MM.1S (cell line): Measurements from ENCODE around the gene PNPLA5.

ENCODE experiments used
- DNase-seq: peaks from one replicate; pipeline ENCODE4 v3.0.0-alpha.2; 2015
- H2AFZ ChIP-seq: fragments of 300-600 bp; sonication (generic); 2 replicates; pipeline ENCODE4 v1.6.0; 2016; ENCODE audit warnings: antibody characterized with exemption, low read length
- H3F3A ChIP-seq: fragments of 300-600 bp; sonication (generic); 2 replicates; pipeline ENCODE4 v1.6.1; 2016; ENCODE audit warnings: mild to moderate bottlenecking, antibody characterized with exemption, low read length, moderate library complexity, mixed read lengths; ENCODE audit not compliant: insufficient read depth
- H3K27ac ChIP-seq: fragments of 300-600 bp; sonication (generic); 2 replicates; pipeline ENCODE4 v1.5.1; 2016; ENCODE audit warnings: mild to moderate bottlenecking, low read length
- H3K27me3 ChIP-seq: fragments of 300-600 bp; sonication (generic); replicated peaks from 2 replicates; pipeline ENCODE4 v1.6.0; 2016; ENCODE audit warnings: low read length; ENCODE audit not compliant: insufficient read depth
- H3K36me3 ChIP-seq: fragments of 300-600 bp; sonication (generic); replicated peaks from 2 replicates; pipeline ENCODE4 v1.6.1; 2016; ENCODE audit warnings: mild to moderate bottlenecking, low read length, mixed read lengths; ENCODE audit not compliant: insufficient read depth
- H3K4me1 ChIP-seq: fragments of 300-600 bp; sonication (generic); 2 replicates; pipeline ENCODE4 v1.6.1; 2016; ENCODE audit warnings: low read length, mixed read lengths
- H3K4me2 ChIP-seq: fragments of 300-600 bp; sonication (generic); 2 replicates; pipeline ENCODE4 v1.6.0; 2016; ENCODE audit warnings: low read depth, low read length
- H3K4me3 ChIP-seq: fragments of 300-600 bp; sonication (generic); 2 replicates; pipeline ENCODE4 v1.5.1; 2016; ENCODE audit warnings: low read length, mixed read lengths
- H3K79me2 ChIP-seq: fragments of 300-600 bp; sonication (generic); 2 replicates; pipeline ENCODE4 v1.6.1; 2016; ENCODE audit warnings: mixed run types, low read length, mixed read lengths
- H3K9ac ChIP-seq: fragments of 300-600 bp; sonication (generic); 2 replicates; pipeline ENCODE4 v1.6.1; 2016; ENCODE audit warnings: low read length, mixed read lengths
- H3K9me2 ChIP-seq: fragments of 300-600 bp; sonication (generic); replicated peaks from 2 replicates; pipeline ENCODE4 v1.6.1; 2016; ENCODE audit warnings: mild to moderate bottlenecking, low read length, mixed read lengths; ENCODE audit not compliant: insufficient read depth
- H3K9me3 ChIP-seq: fragments of 300-600 bp; sonication (generic); replicated peaks from 2 replicates; pipeline ENCODE4 v1.6.1; 2016; ENCODE audit warnings: mild to moderate bottlenecking, low read length, mixed read lengths; ENCODE audit not compliant: insufficient read depth
- H4K20me1 ChIP-seq: fragments of 300-600 bp; sonication (generic); 2 replicates; pipeline ENCODE4 v1.6.1; 2016; ENCODE audit warnings: mild to moderate bottlenecking, low read length, moderate library complexity, mixed read lengths; ENCODE audit not compliant: insufficient read depth
- CTCF ChIP-seq: fragments of 300-600 bp; sonication (generic); IDR thresholded peaks from 2 replicates; pipeline ENCODE4 v1.5.1; 2016; ENCODE audit warnings: antibody characterized with exemption, low read length, mixed read lengths
- EZH2 ChIP-seq: fragments of 300-600 bp; sonication (generic); optimal IDR thresholded peaks from 2 replicates; pipeline ENCODE3; 2017; ENCODE audit warnings: low read depth, mild to moderate bottlenecking, antibody characterized with exemption, low read length, mixed read lengths
- EZH2phosphoT487 ChIP-seq: fragments of 300-600 bp; sonication (generic); IDR thresholded peaks from 2 replicates; pipeline ENCODE4 v1.6.1; 2018; ENCODE audit warnings: antibody characterized with exemption, low read length

The PNPLA5 gene

GRCh38 chr22:43925433-43926348 is 33.9 kb upstream of the PNPLA5 start:
- DNase-seq, result no peak
- no peaks in the 10 kb centered on the region for H3K4me1 ChIP-seq

GRCh38 chr22:43924877-43925276 is 33.1 kb upstream of the PNPLA5 start:
- no peak overlapping the region for H2AFZ ChIP-seq
- no peak overlapping the region for H3K27ac ChIP-seq
- H3K9ac ChIP-seq, result no peak overlapping the region
- H3K9me2 ChIP-seq, result no peaks in the 10 kb centered on the region
- DNase-seq, result no peak
- no peaks in the 10 kb centered on the region for H3F3A ChIP-seq
- no peaks in the 10 kb centered on the region for H3K79me2 ChIP-seq
- H3K27me3 ChIP-seq, result peaks cover 77% of the 10 kb centered on the region
- H3K4me3 ChIP-seq, result no peak overlapping the region
- TF ChIP-seq EZH2phosphoT487 (no peak), EZH2 (no peak), CTCF (no peak)
- no peaks in the 10 kb centered on the region for H3K4me1 ChIP-seq
- H3K9me3 ChIP-seq, result no peaks in the 10 kb centered on the region
- H3K4me2 ChIP-seq, result no peak overlapping the region
- no peaks in the 10 kb centered on the region for H4K20me1 ChIP-seq
- H3K36me3 ChIP-seq, result no peaks in the 10 kb centered on the region

More at GRCh38 chr22:43925433-43926348, 33.9 kb upstream of the PNPLA5 start:
- Histone ChIP-seq H3K4me2 (no peak overlapping the region), H3K36me3 (no peaks in the 10 kb centered on the region), H3K27me3 (peaks cover 77% of the 10 kb centered on the region), H4K20me1 (no peaks in the 10 kb centered on the region), H2AFZ (no peak overlapping the region), H3K79me2 (no peaks in the 10 kb centered on the region), H3K9me3 (no peaks in the 10 kb centered on the region), H3F3A (no peaks in the 10 kb centered on the region), H3K27ac (no peak overlapping the region), H3K4me3 (no peak overlapping the region), H3K9me2 (no peaks in the 10 kb centered on the region), H3K9ac (no peak overlapping the region)
- no peak for TF ChIP-seq CTCF
- no peak for TF ChIP-seq EZH2phosphoT487
- TF ChIP-seq EZH2, result no peak

- Histone ChIP-seq H3K27ac (no peak within 1 kb of the TSS), H3K9me3 (no peaks in the 10 kb centered on the region), H3K9ac (no peak within 1 kb of the TSS), H3K36me3 (no peaks in the 10 kb centered on the region), H3F3A (no peaks in the 10 kb centered on the region), H3K4me1 (no peaks in the 10 kb centered on the region), H2AFZ (no peak within 1 kb of the TSS), H4K20me1 (no peaks in the 10 kb centered on the region), H3K79me2 (no peaks in the 10 kb centered on the region), H3K27me3 (peaks cover 80% of the 10 kb centered on the region), H3K4me3 (no peak within 1 kb of the TSS), H3K4me2 (no peak within 1 kb of the TSS), H3K9me2 (no peaks in the 10 kb centered on the region)
- DNase-seq, result no peak
- TF ChIP-seq CTCF (no peak), EZH2 (no peak), EZH2phosphoT487 (no peak)
Measured at GRCh38 chr22:43923631-43924464, 32.0 kb upstream of the PNPLA5 start, which contains the start of gene PNPLA3. TSS of gene PNPLA3 (plus strand) at chr22:43923805. CDS start at chr22:43923912, 107 bp downstream.
